ENCODE data around the gene EIF3B.
A peak's percentile ranks its signal among the peaks of the same experiment; 100 is the strongest.
"Not testable (repeated sequence)": the region's sequence is repeated elsewhere in the genome, so short reads cannot be mapped to it uniquely, and the experiment has no call there.

Gene EIF3B

DNA sequence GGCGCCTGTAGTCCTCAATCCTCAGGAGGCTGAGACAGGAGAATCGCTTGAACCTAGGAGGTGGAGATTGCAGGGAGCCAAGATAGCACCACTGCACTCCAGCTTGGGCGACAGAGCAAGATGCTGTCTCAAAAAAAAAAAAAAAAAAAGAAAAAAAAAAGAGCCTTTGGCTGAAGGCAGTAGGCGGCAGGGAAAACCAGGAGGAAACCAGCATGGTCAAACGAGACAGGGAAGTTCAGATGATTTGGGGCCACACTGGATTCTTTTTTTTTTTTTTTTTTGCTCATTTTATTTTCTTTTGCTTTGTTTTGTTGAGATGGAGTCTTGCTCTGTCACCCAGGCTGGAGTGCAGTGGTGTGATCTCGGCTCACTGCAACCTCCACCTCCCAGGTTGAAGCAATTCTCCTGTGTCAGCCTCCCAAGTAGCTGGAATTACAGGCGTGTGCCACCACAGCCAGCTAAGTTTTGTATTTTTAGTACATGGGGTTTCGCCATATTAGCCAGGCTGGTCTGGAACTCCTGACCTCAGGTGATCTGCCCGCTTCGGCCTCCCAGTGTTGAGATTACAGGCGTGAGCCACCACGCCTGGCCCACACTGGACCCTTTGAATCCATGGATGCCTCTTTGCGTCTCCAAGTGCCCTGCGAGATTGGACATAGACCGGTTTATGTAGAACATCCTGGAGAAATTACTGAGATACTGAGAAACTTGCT is 7.1 kb upstream of the EIF3B start:
- DNase-seq (ENCODE audit: insufficient read length, low spot score); FAIRE-seq: not testable (repeated sequence)

DNA sequence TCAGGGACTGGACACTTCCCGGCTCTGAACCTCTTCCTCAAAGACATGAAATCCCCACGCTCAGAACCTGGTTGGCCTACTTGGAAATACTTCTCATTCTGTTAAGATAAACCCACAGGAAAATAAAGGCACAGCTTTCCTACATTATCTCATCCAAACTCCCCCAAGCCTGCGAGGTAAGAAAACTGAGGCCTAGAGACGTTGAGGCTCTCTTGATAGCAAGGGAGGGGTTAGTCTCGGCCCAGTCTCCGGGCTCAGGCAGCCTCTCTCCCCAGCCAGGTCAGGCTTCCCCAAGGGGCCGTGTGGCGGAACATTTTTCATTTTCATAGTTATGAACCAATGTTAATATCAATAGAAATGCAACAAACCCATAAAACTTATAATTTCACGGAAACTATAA is 4.6 kb upstream of the EIF3B start:
- DNase-seq (ENCODE audit: insufficient read length, low spot score): no peak
- FAIRE-seq: no peak

DNA sequence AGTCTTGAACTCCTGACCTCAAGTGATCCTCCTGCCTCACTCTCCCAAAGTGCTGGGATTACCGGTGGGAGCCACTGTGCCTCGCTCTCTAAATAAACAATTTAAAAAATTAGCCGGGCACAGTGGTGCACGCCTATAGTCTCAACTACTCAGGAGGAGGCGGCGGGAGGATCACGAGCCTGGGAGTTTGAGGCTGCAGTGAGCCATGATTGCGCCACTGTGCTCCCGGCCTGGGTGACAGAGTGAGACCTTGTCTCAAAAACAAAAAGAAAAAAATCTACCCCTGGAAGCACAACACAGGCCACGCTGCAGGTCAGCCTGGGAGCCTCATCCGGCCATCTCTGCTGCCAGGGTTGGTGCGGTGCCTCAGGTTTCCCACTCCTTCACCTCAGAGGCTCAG is 3.8 kb upstream of the EIF3B start:
- FAIRE-seq (no peak), DNase-seq (ENCODE audit: insufficient read length, low spot score) (no peak)

DNA sequence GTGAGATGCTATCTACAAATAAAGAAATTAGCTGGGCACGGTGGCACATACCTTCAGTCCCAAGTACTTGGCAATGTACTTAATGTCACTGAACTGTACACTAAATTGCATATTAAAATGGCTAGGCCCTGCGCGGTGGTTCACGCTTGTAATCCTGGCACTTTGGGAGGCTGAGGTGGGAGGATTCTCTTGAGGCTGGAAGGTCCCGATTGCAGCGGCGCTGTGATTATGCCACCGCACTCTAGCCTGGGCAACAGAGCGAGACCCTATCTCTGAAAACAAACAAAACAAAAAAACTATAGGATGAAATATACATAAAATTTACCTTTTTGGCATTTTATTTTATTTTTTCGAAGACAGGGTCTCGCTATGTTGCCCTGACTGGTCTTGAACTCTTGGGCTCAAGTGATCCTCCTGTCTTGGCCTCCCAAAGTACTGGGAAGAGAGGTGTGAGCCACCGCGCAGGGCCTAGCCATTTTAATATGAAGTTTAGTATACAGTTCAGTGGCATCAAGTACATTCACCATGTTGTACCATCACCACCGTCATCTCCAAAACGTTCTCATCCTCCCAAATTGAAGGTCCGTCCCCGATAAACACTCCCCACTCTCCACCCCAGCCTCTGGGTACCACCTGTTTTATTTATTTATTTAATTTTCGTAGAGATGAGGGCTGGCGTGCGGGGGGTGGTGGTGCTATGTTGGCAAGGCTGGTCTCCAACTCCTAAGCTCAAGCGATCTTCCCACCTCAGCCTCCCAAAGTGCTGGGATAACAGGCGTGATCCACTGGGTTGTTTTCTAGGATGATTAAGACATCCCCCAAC is 1.3 kb upstream of the EIF3B start:
- FAIRE-seq (no peak), DNase-seq (ENCODE audit: insufficient read length, low spot score) (no peak)

- FAIRE-seq: no peak
- DNase-seq (ENCODE audit: insufficient read length, low spot score): peak; percentile 92
Measured at GRCh38 chr7:2353936-2354185, 766 bp upstream of the EIF3B start.

DNA sequence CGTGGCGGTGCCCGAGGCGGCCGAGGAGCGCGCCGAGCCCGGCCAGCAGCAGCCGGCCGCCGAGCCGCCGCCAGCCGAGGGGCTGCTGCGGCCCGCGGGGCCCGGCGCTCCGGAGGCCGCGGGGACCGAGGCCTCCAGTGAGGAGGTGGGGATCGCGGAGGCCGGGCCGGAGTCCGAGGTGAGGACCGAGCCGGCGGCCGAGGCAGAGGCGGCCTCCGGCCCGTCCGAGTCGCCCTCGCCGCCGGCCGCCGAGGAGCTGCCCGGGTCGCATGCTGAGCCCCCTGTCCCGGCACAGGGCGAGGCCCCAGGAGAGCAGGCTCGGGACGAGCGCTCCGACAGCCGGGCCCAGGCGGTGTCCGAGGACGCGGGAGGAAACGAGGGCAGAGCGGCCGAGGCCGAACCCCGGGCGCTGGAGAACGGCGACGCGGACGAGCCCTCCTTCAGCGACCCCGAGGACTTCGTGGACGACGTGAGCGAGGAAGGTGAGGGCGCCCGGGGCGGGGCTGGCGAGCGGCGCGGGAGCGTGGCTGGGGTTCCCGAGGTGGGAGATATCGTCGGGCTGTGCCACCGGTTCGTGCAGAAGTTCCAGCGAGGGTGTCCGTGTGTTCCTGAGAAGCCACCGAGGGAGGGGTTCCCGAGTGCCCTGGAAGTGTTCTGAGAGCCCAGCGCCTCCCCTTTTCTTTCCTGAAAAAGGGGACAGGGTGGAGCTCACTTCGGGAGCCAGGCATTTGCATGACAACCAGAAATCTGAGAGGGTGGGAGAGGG is 495 bp downstream of the EIF3B start:
- DNase-seq (ENCODE audit: insufficient read length, low spot score): no peak
- no peak for FAIRE-seq

GRCh38 chr7:2355705-2356008 is 1.0 kb downstream of the EIF3B start:
- DNase-seq (ENCODE audit: insufficient read length, low spot score): no peak
- no peak for FAIRE-seq

GRCh38 chr7:2357165-2357564 is 2.5 kb downstream of the EIF3B start:
- FAIRE-seq (no peak), DNase-seq (ENCODE audit: insufficient read length, low spot score) (no peak)

DNA sequence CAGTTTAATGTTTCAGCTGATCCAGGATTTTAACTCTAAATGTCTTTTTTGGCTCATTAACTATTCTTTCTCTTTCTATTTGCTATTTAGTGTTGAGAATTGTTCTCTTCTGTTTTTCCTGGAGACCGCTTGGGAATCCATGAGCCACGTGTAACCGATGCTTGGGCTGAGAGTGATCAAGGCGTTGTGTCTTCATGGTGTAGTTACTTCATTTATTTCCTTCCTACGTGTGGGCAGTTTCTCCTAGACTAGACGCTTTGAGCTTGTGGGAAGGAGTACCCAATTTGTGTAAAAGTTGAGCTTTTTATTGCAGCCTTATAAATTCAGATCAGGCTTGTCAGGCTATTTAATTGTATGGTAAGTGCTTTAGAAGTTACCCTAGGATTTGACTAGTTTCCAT is 2.9 kb downstream of the EIF3B start:
- no peak for FAIRE-seq
- DNase-seq (ENCODE audit: insufficient read length, low spot score): no peak

DNA sequence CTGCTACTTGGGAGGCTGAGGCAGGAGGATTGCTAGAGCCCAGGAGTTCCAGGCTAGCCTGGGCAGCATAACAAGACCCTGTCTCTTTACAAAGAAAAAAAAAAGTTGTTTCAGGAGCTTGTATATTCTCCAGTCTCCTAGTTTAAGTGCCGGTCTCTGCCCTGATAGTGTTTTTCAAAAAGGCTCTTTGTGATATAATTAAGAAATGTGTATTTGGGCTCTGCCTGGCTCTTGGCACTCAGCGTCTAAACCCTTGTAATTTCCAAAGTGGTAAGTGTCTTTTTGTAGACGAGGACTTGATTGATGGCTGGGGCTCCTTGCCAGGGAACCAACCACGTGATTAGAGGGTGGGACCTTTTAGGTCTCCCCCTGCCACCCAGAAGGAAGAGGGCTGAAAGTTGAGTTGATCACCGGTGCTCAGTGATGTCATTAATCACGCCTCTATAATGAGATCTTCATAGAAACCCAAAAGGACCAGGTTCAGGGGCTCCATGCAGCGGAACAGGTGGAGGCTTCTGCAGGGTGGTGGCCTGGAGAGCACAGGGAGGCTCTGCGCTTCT is 4.4 kb downstream of the EIF3B start:
- no peak for FAIRE-seq
- DNase-seq (ENCODE audit: insufficient read length, low spot score): no peak

- FAIRE-seq (no peak), DNase-seq (ENCODE audit: insufficient read length, low spot score) (no peak)
Measured at GRCh38 chr7:2359610-2360009, 5.0 kb downstream of the EIF3B start.

GRCh38 chr7:2360796-2361195 is 6.2 kb downstream of the EIF3B start:
- DNase-seq (ENCODE audit: insufficient read length, low spot score) (no peak), FAIRE-seq (no peak)

DNA sequence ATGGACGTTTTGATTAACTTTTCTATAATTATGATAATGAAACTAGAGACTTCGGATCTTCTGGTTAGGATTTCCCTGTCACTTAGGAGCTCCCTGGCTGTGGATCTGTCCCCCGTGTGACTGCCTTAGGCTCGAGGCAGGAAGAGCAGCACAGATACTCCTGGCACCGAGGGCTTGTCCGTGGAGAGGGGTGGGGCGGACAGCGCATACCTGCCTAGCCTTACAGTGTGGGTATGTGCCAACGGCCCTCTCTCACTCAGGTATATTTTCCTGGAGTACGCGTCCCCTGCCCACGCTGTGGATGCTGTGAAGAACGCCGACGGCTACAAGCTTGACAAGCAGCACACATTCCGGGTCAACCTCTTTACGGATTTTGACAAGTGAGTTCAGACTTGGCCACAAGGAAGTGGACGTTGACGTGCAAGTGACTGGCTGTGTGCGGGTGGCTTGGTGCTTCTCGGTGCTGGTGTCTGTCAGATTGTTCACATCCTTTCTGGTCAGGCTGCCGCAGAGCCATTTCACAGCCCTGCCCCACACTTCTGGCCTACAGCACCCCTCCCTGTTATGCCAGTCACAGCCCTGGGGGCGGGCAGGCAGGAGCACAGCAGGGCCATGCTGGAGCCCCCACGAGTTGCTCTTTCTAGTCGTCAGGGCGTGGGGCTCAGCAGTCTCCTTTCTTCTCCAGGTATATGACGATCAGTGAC is 7.9 kb downstream of the EIF3B start:
- FAIRE-seq (no peak), DNase-seq (ENCODE audit: insufficient read length, low spot score) (no peak)

GRCh38 chr7:2369139-2369538 is 14.5 kb downstream of the EIF3B start:
- no peak for DNase-seq (ENCODE audit: insufficient read length, low spot score)
- FAIRE-seq: no peak

GRCh38 chr7:2371329-2371728 is 16.7 kb downstream of the EIF3B start:
- DNase-seq (ENCODE audit: insufficient read length, low spot score) (no peak), FAIRE-seq (no peak)

- no peak for DNase-seq (ENCODE audit: insufficient read length, low spot score)
- FAIRE-seq: no peak
Measured at GRCh38 chr7:2372724-2373123, 18.1 kb downstream of the EIF3B start.

- FAIRE-seq (no peak), DNase-seq (ENCODE audit: insufficient read length, low spot score) (no peak)
Measured at GRCh38 chr7:2373124-2373556, 18.5 kb downstream of the EIF3B start.

DNA sequence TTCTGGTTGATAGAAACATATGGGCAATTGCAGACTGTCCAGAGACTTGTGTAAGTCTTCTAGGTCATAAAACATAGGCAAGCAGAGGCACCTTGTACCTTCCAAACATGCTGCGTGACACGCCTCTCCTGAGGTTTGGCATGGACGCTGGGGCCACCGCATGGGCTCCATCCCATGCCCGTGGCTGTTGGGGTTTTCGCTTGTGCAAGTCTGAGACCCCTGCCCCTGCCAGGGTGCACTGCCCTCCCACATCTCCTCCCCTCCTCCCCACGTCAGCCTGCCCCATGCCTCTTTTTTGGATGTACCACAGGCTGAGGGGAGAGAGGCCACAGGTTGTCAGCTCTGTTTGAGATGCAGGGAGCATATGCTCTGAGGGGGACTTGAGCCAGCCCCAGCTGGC is 19.0 kb downstream of the EIF3B start:
- DNase-seq (ENCODE audit: insufficient read length, low spot score) (no peak), FAIRE-seq (no peak)

DNA sequence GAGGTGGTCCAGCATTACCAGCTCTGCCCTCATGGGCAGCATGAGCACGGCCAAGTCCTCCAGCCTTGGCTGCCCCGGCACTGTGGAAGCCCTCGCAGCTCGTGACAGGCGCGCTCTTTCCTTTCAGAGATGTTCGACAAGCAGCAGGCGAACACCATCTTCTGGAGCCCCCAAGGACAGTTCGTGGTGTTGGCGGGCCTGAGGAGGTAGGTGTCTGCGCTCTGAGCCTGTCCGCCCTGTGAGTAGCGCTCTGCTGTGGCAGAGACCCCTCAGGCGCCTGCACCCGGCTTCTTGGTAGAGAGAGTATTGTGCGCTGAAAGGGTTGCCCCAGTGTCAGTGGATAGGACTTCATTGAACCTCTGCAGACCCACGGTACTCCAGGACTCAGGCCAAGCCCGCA is 19.8 kb downstream of the EIF3B start:
- no peak for FAIRE-seq

GRCh38 chr7:2374830-2375728 is 20.5 kb downstream of the EIF3B start:
- DNase-seq (ENCODE audit: insufficient read length, low spot score) (no peak), FAIRE-seq (no peak)

More for the DNA sequence above, 19.8 kb downstream of the EIF3B start:
- DNase-seq (ENCODE audit: insufficient read length, low spot score): no peak
